Measurements from ENCODE around the gene PARD3B.

DNA sequence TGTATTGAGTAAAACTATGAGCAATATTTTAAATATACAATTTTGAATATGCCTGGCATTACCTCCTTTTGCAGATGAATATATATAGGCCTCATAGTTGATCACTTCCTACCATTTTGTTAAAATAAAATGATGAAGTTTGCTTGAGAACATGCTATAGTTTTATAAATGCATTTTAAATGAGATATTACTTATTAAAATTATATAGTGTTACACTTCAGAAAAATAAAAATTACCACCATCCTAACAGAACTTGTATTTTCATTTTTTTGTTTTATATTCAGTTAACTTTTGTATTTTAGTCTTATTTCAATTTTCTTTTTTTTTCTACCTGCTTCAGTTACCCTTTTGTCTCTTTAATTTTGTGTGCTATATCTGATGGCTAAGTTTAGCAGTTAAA is 426.9 kb downstream of the PARD3B start:
- no peak for TF ChIP-seq POLR2A (IDR thresholded peaks at IDR 0.05)
- TF ChIP-seq, protein P1, sequence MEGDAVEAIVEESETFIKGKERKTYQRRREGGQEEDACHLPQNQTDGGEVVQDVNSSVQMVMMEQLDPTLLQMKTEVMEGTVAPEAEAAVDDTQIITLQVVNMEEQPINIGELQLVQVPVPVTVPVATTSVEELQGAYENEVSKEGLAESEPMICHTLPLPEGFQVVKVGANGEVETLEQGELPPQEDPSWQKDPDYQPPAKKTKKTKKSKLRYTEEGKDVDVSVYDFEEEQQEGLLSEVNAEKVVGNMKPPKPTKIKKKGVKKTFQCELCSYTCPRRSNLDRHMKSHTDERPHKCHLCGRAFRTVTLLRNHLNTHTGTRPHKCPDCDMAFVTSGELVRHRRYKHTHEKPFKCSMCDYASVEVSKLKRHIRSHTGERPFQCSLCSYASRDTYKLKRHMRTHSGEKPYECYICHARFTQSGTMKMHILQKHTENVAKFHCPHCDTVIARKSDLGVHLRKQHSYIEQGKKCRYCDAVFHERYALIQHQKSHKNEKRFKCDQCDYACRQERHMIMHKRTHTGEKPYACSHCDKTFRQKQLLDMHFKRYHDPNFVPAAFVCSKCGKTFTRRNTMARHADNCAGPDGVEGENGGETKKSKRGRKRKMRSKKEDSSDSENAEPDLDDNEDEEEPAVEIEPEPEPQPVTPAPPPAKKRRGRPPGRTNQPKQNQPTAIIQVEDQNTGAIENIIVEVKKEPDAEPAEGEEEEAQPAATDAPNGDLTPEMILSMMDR (IDR thresholded peaks at IDR 0.05), result no peak

Measured in transverse colon (tissue), 3 donors.